ENCODE data around the gene AFF3. TPM values are rescaled to one million over a fixed set of nuclear protein-coding genes. Genes with fewer than 3 reads are reported as not detected.

The AFF3 gene
- total and polyA plus RNA-seq, 3 donors from 2014 or later, result 18.0 to 34.4 (median 27.1) TPM

DNA sequence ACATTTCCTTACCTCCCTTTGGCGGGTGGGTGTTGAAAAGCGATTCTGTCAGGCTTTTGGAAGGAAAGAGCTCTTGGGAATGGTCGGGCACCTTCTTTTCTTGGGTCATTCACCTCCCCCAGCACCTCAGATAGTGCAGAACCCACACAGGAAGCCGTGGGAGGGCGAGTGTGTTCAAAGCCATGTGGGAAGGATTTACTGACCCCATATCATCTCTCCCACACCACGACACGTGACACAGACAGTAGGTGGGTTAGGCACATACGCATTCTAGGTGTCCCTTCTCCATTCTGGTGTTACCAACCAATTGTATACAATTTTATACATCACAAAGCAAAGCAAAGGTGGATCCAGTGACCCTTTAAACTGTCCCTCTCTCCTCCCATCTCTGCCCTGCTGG lies 388.9 kb downstream of the AFF3 start:
- DNase-seq, result no peak
- no peak overlapping the region for H3K4me3 ChIP-seq
- no peaks in the 10 kb centered on the region for H3K4me1 ChIP-seq
- TF ChIP-seq, protein P1, sequence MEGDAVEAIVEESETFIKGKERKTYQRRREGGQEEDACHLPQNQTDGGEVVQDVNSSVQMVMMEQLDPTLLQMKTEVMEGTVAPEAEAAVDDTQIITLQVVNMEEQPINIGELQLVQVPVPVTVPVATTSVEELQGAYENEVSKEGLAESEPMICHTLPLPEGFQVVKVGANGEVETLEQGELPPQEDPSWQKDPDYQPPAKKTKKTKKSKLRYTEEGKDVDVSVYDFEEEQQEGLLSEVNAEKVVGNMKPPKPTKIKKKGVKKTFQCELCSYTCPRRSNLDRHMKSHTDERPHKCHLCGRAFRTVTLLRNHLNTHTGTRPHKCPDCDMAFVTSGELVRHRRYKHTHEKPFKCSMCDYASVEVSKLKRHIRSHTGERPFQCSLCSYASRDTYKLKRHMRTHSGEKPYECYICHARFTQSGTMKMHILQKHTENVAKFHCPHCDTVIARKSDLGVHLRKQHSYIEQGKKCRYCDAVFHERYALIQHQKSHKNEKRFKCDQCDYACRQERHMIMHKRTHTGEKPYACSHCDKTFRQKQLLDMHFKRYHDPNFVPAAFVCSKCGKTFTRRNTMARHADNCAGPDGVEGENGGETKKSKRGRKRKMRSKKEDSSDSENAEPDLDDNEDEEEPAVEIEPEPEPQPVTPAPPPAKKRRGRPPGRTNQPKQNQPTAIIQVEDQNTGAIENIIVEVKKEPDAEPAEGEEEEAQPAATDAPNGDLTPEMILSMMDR (IDR thresholded peaks at IDR 0.05), result no peak
- no peak for TF ChIP-seq POLR2A (IDR thresholded peaks at IDR 0.05)
- no peak overlapping the region for H3K27ac ChIP-seq
- H3K27me3 ChIP-seq, result no peaks in the 10 kb centered on the region
- intact Hi-C loops (cut with DNase I; ENCODE audit: low total_unique reads), result no loop called here
- H3K36me3 ChIP-seq (ENCODE audit: low read depth, missing control alignments), result no peaks in the 10 kb centered on the region
- WGBS, 2 donors, result 84 to 91% methylated on average over 8 of the region's 8 CpGs
- no peaks in the 10 kb centered on the region for H3K9me3 ChIP-seq

- 61 to 69% methylated on average over 2 of the region's 2 CpGs for WGBS, 2 donors
- H3K36me3 ChIP-seq (ENCODE audit: low read depth, missing control alignments), result no peaks in the 10 kb centered on the region
- H3K27ac ChIP-seq, result no peak overlapping the region
- DNase-seq, result no peak
- H3K27me3 ChIP-seq, result no peaks in the 10 kb centered on the region
- intact Hi-C loops (cut with DNase I; ENCODE audit: low total_unique reads), result no loop called here
- no peak overlapping the region for H3K4me3 ChIP-seq
- no peaks in the 10 kb centered on the region for H3K4me1 ChIP-seq
- no peak for TF ChIP-seq POLR2A (IDR thresholded peaks at IDR 0.05)
- TF ChIP-seq, protein P1 (IDR thresholded peaks at IDR 0.05), result no peak
- H3K9me3 ChIP-seq, result no peaks in the 10 kb centered on the region
Observed at GRCh38 chr2:99748344-99748743, 394.0 kb downstream of the AFF3 start.

DNA sequence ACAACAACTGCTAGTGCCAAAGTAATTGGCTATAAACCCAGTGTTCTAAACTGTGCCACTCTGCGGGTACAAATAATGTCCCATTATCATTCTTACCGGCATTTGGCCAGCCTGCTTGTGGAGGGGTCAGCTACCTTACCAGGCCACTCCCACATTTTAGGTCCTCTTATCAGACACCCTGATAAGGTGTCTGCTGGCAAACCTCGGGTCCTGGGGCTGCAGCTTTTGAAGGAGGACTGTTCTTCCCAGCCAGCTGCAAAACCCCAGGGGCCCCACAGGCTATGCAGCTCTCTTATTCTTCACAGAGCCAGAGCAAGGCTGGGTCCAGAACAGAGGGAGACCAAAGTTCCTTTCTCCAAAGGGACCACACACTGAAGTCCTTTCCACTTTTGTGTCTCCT lies 394.5 kb downstream of the AFF3 start:
- TF ChIP-seq POLR2A (IDR thresholded peaks at IDR 0.05), result no peak
- TF ChIP-seq, protein P1 (IDR thresholded peaks at IDR 0.05), result no peak
- H3K27ac ChIP-seq, result no peak overlapping the region
- H3K27me3 ChIP-seq, result no peaks in the 10 kb centered on the region
- H3K4me1 ChIP-seq, result no peaks in the 10 kb centered on the region
- no peaks in the 10 kb centered on the region for H3K9me3 ChIP-seq
- WGBS, 2 donors, result 59 to 61% methylated on average over 3 of the region's 3 CpGs
- H3K36me3 ChIP-seq (ENCODE audit: low read depth, missing control alignments), result no peaks in the 10 kb centered on the region
- no peak for DNase-seq
- intact Hi-C loops (cut with DNase I; ENCODE audit: low total_unique reads), result no loop called here
- no peak overlapping the region for H3K4me3 ChIP-seq

DNA sequence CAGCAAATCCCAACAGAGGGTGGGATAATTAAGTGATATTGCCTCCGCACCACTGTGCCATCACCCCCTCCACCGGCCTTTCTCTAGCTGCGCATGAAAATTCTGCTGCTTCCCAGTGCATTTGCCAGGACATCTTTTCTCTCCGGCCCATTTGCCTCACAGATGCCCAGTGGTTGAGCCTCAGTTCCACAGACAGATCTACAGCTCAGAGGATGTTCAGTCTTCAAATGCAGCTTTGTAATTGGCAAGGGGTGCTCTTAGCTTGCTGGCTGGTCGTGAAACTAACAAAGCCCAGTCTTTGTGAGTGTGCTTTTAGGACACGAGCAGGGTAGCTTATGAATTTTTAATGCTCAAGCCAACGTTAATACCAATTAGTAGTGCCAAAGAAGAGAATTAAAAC lies 399.2 kb downstream of the AFF3 start:
- Histone ChIP-seq H3K36me3 (ENCODE audit: low read depth, missing control alignments) (no peaks in the 10 kb centered on the region), H3K9me3 (no peaks in the 10 kb centered on the region), H3K4me3 (no peak overlapping the region), H3K27me3 (no peaks in the 10 kb centered on the region), H3K4me1 (no peaks in the 10 kb centered on the region), H3K27ac (no peak overlapping the region)
- intact Hi-C loops (cut with DNase I; ENCODE audit: low total_unique reads), result no loop called here
- no peak for DNase-seq
- no peak for TF ChIP-seq POLR2A (IDR thresholded peaks at IDR 0.05)
- TF ChIP-seq, protein P1 (IDR thresholded peaks at IDR 0.05), result no peak
- 92 to 98% methylated on average over 7 of the region's 7 CpGs for WGBS, 2 donors

- TF ChIP-seq, protein P1 (IDR thresholded peaks at IDR 0.05), result no peak
- no peak for TF ChIP-seq POLR2A (IDR thresholded peaks at IDR 0.05)
- no peak overlapping the region for H3K4me3 ChIP-seq
- H3K4me1 ChIP-seq, result no peaks in the 10 kb centered on the region
- H3K9me3 ChIP-seq, result no peaks in the 10 kb centered on the region
- intact Hi-C loops (cut with DNase I; ENCODE audit: low total_unique reads), result no loop called here
- H3K27me3 ChIP-seq, result no peaks in the 10 kb centered on the region
- WGBS, 2 donors, result 96% methylated on average over 1 of the region's 1 CpG
- no peaks in the 10 kb centered on the region for H3K36me3 ChIP-seq (ENCODE audit: low read depth, missing control alignments)
- H3K27ac ChIP-seq, result no peak overlapping the region
- no peak for DNase-seq
Observed at GRCh38 chr2:99737537-99737936, 404.9 kb downstream of the AFF3 start.
